GM12872 (cell line): Measurements from ENCODE around the gene PIAS1.

Source experiments
- TF ChIP-seq, protein P1 (sequence below): IDR thresholded peaks from 3 replicates; pipeline ENCODE4 v1.5.1; 2011; ENCODE audit warnings: low read depth, mild to moderate bottlenecking, low read length, moderate library complexity; ENCODE audit not compliant: insufficient read depth

Gene PIAS1

GRCh38 chr15:68061171-68061570, 7.1 kb downstream of the PIAS1 start:
- TF ChIP-seq, protein P1, sequence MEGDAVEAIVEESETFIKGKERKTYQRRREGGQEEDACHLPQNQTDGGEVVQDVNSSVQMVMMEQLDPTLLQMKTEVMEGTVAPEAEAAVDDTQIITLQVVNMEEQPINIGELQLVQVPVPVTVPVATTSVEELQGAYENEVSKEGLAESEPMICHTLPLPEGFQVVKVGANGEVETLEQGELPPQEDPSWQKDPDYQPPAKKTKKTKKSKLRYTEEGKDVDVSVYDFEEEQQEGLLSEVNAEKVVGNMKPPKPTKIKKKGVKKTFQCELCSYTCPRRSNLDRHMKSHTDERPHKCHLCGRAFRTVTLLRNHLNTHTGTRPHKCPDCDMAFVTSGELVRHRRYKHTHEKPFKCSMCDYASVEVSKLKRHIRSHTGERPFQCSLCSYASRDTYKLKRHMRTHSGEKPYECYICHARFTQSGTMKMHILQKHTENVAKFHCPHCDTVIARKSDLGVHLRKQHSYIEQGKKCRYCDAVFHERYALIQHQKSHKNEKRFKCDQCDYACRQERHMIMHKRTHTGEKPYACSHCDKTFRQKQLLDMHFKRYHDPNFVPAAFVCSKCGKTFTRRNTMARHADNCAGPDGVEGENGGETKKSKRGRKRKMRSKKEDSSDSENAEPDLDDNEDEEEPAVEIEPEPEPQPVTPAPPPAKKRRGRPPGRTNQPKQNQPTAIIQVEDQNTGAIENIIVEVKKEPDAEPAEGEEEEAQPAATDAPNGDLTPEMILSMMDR, result no peak

- TF ChIP-seq, protein P1, result no peak
Observed at GRCh38 chr15:68061602-68062001, 7.5 kb downstream of the PIAS1 start.

DNA sequence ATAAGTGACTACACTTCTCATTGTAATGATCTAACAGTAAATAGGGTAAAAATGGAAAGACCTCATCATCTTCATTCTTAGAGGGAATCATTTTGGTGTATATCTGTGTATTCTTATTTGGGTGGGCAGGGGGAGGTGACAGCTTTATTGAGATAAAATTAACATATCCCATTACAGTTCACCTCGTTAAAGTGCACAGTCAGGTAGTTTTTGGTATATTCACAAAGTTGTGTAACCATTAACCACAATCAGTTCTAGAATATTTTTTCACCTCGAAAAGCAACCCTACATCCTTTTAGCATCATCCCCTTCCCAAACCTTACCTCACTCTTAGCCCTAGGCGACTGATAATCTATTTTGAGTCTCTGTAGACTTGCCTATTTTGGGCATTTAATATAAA, 8.1 kb downstream of the PIAS1 start:
- TF ChIP-seq, protein P1, result no peak

- TF ChIP-seq, protein P1, result no peak
Observed at GRCh38 chr15:68062946-68063465, 8.9 kb downstream of the PIAS1 start.

DNA sequence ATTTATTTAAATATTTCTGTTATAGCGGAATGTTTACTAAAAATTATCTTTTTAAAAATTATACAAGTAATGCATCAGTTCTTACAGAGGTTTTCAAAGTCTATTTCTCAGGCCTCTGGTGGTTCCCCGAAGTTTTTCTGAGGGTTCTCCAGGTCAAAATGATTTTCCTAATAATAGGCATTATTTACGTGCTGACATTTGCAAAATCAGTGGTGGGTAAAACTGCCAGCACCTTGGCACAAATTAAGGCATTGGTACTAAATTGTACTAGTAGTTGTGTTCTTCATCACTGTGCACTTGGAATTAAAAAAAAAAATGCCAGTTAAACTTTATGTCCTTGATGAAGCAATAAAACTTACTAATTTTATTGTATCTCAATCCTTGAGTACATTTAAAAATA, 9.5 kb downstream of the PIAS1 start:
- TF ChIP-seq, protein P1, result no peak

GRCh38 chr15:68073576-68074288, 19.6 kb downstream of the PIAS1 start:
- TF ChIP-seq, protein P1, result no peak

DNA sequence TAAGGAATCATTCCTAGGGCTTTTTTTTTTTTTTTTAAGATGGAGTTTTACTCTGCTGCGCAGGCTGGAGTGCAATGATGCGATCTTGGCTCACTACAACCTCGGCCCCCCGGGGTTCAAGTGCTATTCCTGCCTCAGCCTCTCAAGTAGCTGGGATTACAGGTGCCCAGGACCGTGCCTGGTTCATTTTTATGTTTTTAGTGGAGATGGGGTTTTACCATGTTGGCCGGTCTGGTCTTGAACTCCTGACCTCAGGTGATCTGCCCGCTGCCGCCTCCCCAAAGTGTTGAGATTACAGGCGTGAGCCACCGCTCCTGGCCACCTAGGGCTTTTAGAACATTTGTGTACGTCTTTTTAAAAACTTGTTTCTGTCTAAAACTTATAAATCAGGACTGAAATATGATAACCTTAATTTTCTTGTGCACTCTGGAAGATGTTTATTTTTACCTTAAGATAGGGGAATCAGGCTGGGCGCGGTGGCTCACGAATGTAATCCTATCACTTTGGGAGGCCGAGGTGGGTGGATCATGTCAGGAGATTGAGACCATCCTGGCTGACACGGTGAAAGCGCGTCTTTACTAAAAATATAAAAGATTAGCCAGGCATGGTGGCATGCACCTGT, 21.8 kb downstream of the PIAS1 start:
- TF ChIP-seq, protein P1, result no peak
